Spinal cord (tissue), 4 donors: ENCODE results near the gene GAGE12C. TPM values are rescaled to one million over a fixed set of nuclear protein-coding genes. Genes with fewer than 3 reads are reported as not detected.

Experiments
- polyA plus RNA-seq, 2 donors: library from polyadenylated mRNA; unstranded; fragments of 120-200 nt; gene quantifications; one replicate each; pipeline ENCODE4 v1.2.1, GENCODE V29; 2013; ENCODE audit not compliant: insufficient read length in 2 of 2
- small RNA-seq: library from RNA; depleted of rRNA; stranded (forward); fragments of <200 nt; gene quantifications from one replicate; pipeline ENCODE3, GENCODE V24; 2014; ENCODE audit warnings: low replicate concordance
- total RNA-seq, 2 donors: library from RNA; depleted of rRNA in 1 of 2; stranded (reverse); fragments of 120-200 nt in 1 of 2; fragments of >200 nt in 1 of 2; gene quantifications; one replicate each; pipeline versions ENCODE4 v1.2.3 to v1.2.4, GENCODE V29; 2013 to 2014

GAGE12C gene
- total and polyA plus RNA-seq, 4 donors, result not detected

Small RNAs within 50 kb of the gene (small RNA-seq; reads per million reads assigned to genes)
- gene GAGE12B, result not detected

Other genes starting within 250 kb of the GAGE12C start
- gene GAGE10, start 228.5 kb upstream of the GAGE12C start, total RNA-seq, result not detected
- not detected for gene GAGE10, start 228.5 kb upstream of the GAGE12C start, polyA plus RNA-seq
- not detected for gene GAGE12J, start 210.1 kb upstream of the GAGE12C start, total RNA-seq
- not detected for gene GAGE12J, start 210.1 kb upstream of the GAGE12C start, polyA plus RNA-seq
- not detected for gene GAGE13, start 200.6 kb upstream of the GAGE12C start, total RNA-seq
- not detected for gene GAGE13, start 200.6 kb upstream of the GAGE12C start, polyA plus RNA-seq
- gene GAGE12D, start 9.6 kb downstream of the GAGE12C start, total RNA-seq, result not detected
- gene GAGE12D, start 9.6 kb downstream of the GAGE12C start, polyA plus RNA-seq, result not detected
- not detected for gene GAGE12E, start 19.1 kb downstream of the GAGE12C start, total RNA-seq
- not detected for gene GAGE12E, start 19.1 kb downstream of the GAGE12C start, polyA plus RNA-seq
- not detected for gene GAGE12F, start 28.7 kb downstream of the GAGE12C start, total RNA-seq
- gene GAGE12F, start 28.7 kb downstream of the GAGE12C start, polyA plus RNA-seq, result not detected
- not detected for gene GAGE12G, start 38.2 kb downstream of the GAGE12C start, total RNA-seq
- gene GAGE12G, start 38.2 kb downstream of the GAGE12C start, polyA plus RNA-seq, result not detected
- not detected for gene GAGE12H, start 47.8 kb downstream of the GAGE12C start, total RNA-seq
- gene GAGE12H, start 47.8 kb downstream of the GAGE12C start, polyA plus RNA-seq, result not detected
- not detected for gene GAGE2A, start 57.3 kb downstream of the GAGE12C start, total RNA-seq
- gene GAGE2A, start 57.3 kb downstream of the GAGE12C start, polyA plus RNA-seq, result not detected
- gene GAGE1, start 66.8 kb downstream of the GAGE12C start, total RNA-seq, result not detected
- not detected for gene GAGE1, start 66.8 kb downstream of the GAGE12C start, polyA plus RNA-seq
- not detected for gene PAGE1, start 163.8 kb downstream of the GAGE12C start, total RNA-seq
- gene PAGE1, start 163.8 kb downstream of the GAGE12C start, polyA plus RNA-seq, result not detected